HepG2 (cell line): ENCODE data around the gene MYO3B. TPM values are rescaled to one million over a fixed set of nuclear protein-coding genes. Genes with fewer than 3 reads are reported as not detected.
"Not testable (repeated sequence)": the region's sequence is repeated elsewhere in the genome, so short reads cannot be mapped to it uniquely, and the experiment has no call there.

ENCODE experiments used
- ATAC-seq: fragments of 200-7000 bp; cut with Tn5 transposase; 3 replicates; pipeline ENCODE4 v1.9.1; 2020; ENCODE audit warnings: mild to moderate bottlenecking, moderate library complexity
- BruUV-seq: library from RNA; stranded (reverse); fragments of 400-500 nt; replicated peaks from 2 replicates; lab custom pipeline; 2021; lab: Mats Ljungman, UMichigan
- CTCF ChIA-PET: fragments of 300-600 bp; formaldehyde crosslinking; extraction: SDS; loops from one replicate; lab custom pipeline; 2021; ENCODE audit warnings: low total read pairs, inconsistent platforms, low intra/inter-chr PET ratio; lab: Yijun Ruan, JAX
- POLR2A ChIA-PET: fragments of 350-600 bp; sonication (Branson Sonifier 250); formaldehyde crosslinking; loops from one replicate; lab custom pipeline; 2020; ENCODE audit warnings: antibody characterized with exemption, inconsistent platforms; lab: Yijun Ruan, JAX
- DNase-seq: peaks from one replicate; pipeline ENCODE4 v3.0.0-alpha.2; 2015; ENCODE audit warnings: low spot score
- FAIRE-seq: peaks from 3 replicates; lab custom pipeline; 2011; peaks lifted over from hg19 to GRCh38; lab: Jason Lieb, UNC
- H2AFZ ChIP-seq: one replicate; pipeline ENCODE4 v1.6.1; 2011; ENCODE audit warnings: low read length, inconsistent platforms
- H3K27ac ChIP-seq: fragments of 300-600 bp; 3 replicates; pipeline ENCODE4 v1.8.0; 2011; ENCODE audit warnings: mixed run types, mild to moderate bottlenecking, mixed read lengths, low read length, inconsistent platforms; ENCODE audit not compliant: insufficient read depth; ENCODE audit errors: extremely low read length
- H3K27me3 ChIP-seq, 2 experiments: fragments of 200-600 bp in 1 of 2; 2 replicates in 1 of 2; 3 replicates in 1 of 2; pipeline versions ENCODE4 v1.6.0 to v1.8.0; 2011; ENCODE audit warnings: low read length in 2 of 2, mild to moderate bottlenecking in 2 of 2, moderate library complexity in 2 of 2, inconsistent platforms in 1 of 2; ENCODE audit not compliant: insufficient read depth in 2 of 2, control insufficient read depth in 1 of 2
- H3K36me3 ChIP-seq, 2 experiments: fragments of 200-600 bp in 1 of 2; replicated peaks in 1 of 2; 2 replicates in 1 of 2; 3 replicates in 1 of 2; pipeline versions ENCODE4 v1.5.1 to v1.8.0; 2011; ENCODE audit warnings: low read length in 2 of 2, inconsistent platforms in 1 of 2; ENCODE audit not compliant: insufficient read depth in 2 of 2, control insufficient read depth in 1 of 2
- H3K4me1 ChIP-seq: 2 replicates; pipeline ENCODE4 v1.5.1; 2012; ENCODE audit warnings: low read length, inconsistent platforms; ENCODE audit not compliant: insufficient read depth
- H3K4me2 ChIP-seq: 2 replicates; pipeline ENCODE4 v1.6.0; 2011; ENCODE audit warnings: low read depth, low read length, inconsistent platforms
- H3K4me3 ChIP-seq, 3 experiments: fragments of 200-600 bp in 1 of 3; sonication (generic), shearing (Covaris generic) in 1 of 3; replicated peaks in 1 of 3; 2 replicates each; pipeline ENCODE4 v1.5.1; 2011 to 2016; ENCODE audit warnings: low read length in 3 of 3, inconsistent platforms in 2 of 3, low read depth in 2 of 3, mild to moderate bottlenecking in 2 of 3, control low read depth in 1 of 3, mixed read lengths in 1 of 3; ENCODE audit not compliant: insufficient read depth in 1 of 3
- H3K79me2 ChIP-seq: one replicate; pipeline ENCODE4 v1.6.1; 2011; ENCODE audit warnings: low read length, inconsistent platforms; ENCODE audit not compliant: insufficient read depth
- H3K9ac ChIP-seq: 2 replicates; pipeline ENCODE4 v1.6.0; 2011; ENCODE audit warnings: mild to moderate bottlenecking, low read depth, low read length, inconsistent platforms; ENCODE audit not compliant: insufficient read depth
- H3K9me3 ChIP-seq: 2 replicates; pipeline ENCODE4 v1.5.1; 2012; ENCODE audit warnings: mild to moderate bottlenecking, low read length
- H4K20me1 ChIP-seq: 2 replicates; pipeline ENCODE4 v1.6.0; 2011; ENCODE audit warnings: inconsistent platforms, mild to moderate bottlenecking, low read length, moderate library complexity; ENCODE audit not compliant: insufficient read depth
- ARID4A ChIP-seq: sonication (generic); formaldehyde crosslinking; IDR thresholded peaks from 2 replicates; pipeline ENCODE4 v1.5.0; 2020; ENCODE audit warnings: mild to moderate bottlenecking, missing genetic modification reagents, borderline replicate concordance
- DPF2 ChIP-seq: sonication (generic); formaldehyde crosslinking; IDR thresholded peaks from 2 replicates; pipeline ENCODE4 v1.4.0; 2020; ENCODE audit warnings: mild to moderate bottlenecking, low read depth, missing genetic modification reagents, borderline replicate concordance
- GFI1 ChIP-seq: sonication (generic); formaldehyde crosslinking; IDR thresholded peaks from 2 replicates; pipeline ENCODE4 v1.5.0; 2020; ENCODE audit warnings: missing genetic modification reagents, mild to moderate bottlenecking, borderline replicate concordance
- RFX5 ChIP-seq: IDR thresholded peaks from 2 replicates; pipeline ENCODE4 v1.6.1; 2011; ENCODE audit warnings: low read depth, low read length, improper control_type of control experiment
- SNAI1 ChIP-seq: sonication (generic); formaldehyde crosslinking; IDR thresholded peaks from 2 replicates; pipeline ENCODE4 v1.5.0; 2020; ENCODE audit warnings: mild to moderate bottlenecking, missing genetic modification reagents, borderline replicate concordance
- ZNF615 ChIP-seq: sonication (generic); formaldehyde crosslinking; IDR thresholded peaks from 2 replicates; pipeline ENCODE4 v1.5.0; 2020; ENCODE audit warnings: mild to moderate bottlenecking, missing genetic modification reagents, borderline replicate concordance
- ZNF703 ChIP-seq: sonication (generic); formaldehyde crosslinking; IDR thresholded peaks from 2 replicates; pipeline ENCODE4 v1.5.1; 2020; ENCODE audit warnings: missing genetic modification reagents, mild to moderate bottlenecking, moderate library complexity, borderline replicate concordance
- WGBS: methylation state at CpG from one replicate; pipeline ENCODE4 v1.1.6; 2017; ENCODE audit warnings: low lambda C conversion rate; 5-methylcytosine and 5-hydroxymethylcytosine counted together
- in situ Hi-C: cut with HindIII; loops from 2 replicates; pipeline ENCODE4 v1.10.0; 2017; ENCODE audit warnings: low pct_unique_long_range_greater_than_20kb; ENCODE audit not compliant: extremely low pct_ligation_motif_present
- intact Hi-C: fragments of 100-400 bp; cut with micrococcal nuclease; formaldehyde crosslinking; loops from one replicate; pipeline ENCODE4 v1.10.0; 2022; ENCODE audit not compliant: unreplicated experiment
- polyA plus RNA-seq, 8 experiments: library from polyadenylated mRNA; depleted of rRNA in 3 of 8; stranded (reverse) in 7 of 8; unstranded in 1 of 8; fragments of >200 nt; fragmentation: Illumina TruSeq in 4 of 8; extraction: Trizol in 4 of 8; gene quantifications; 2 replicates each; pipeline versions ENCODE4 v1.2.1 to v1.2.3, GENCODE V29; 2011 to 2016; ENCODE audit warnings: low read depth in 4 of 8, missing spikeins in 1 of 8, mixed read lengths in 1 of 8; ENCODE audit not compliant: insufficient read depth in 1 of 8
- total RNA-seq, 5 experiments: library from RNA; depleted of rRNA; stranded (reverse); fragments of >200 nt; fragmentation: Illumina TruSeq; extraction: Trizol; gene quantifications; 2 replicates each; pipeline ENCODE4 v1.2.3, GENCODE V29; 2016; ENCODE audit warnings: low read depth in 1 of 5

Gene MYO3B
- total and polyA plus RNA-seq, 2 of the 13 experiments (the other 11 are each of a cell fraction or from before 2014, with no cell fraction given) = 0.01 TPM; not detected in 1

DNA sequence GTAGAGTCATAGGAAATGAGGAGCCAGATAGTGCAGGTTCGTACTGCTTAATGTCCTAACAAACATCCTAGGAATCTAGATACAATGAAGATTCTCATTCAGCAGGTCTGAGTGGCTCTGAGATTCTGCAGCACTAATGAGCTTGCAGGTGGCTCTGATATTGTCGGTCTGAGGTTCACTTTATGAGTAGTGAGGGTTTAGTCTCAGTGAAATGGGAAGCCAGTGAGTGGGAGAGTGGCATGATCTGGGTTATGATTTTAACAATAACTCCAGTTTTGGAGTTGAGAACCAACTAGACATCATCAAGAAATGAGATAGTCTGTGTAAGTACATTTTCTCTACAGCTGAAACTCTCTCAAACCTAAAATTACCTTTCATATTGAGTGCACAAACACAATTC, 370.4 kb downstream of the MYO3B start (continued):
- TF ChIP-seq ARID4A (no peak), RFX5 (no peak), SNAI1 (CRISPR knock-in tag) (no peak), DPF2 (CRISPR knock-in tag) (no peak), ZNF615 (CRISPR knock-in tag) (no peak), GFI1 (CRISPR knock-in tag) (no peak)

DNA sequence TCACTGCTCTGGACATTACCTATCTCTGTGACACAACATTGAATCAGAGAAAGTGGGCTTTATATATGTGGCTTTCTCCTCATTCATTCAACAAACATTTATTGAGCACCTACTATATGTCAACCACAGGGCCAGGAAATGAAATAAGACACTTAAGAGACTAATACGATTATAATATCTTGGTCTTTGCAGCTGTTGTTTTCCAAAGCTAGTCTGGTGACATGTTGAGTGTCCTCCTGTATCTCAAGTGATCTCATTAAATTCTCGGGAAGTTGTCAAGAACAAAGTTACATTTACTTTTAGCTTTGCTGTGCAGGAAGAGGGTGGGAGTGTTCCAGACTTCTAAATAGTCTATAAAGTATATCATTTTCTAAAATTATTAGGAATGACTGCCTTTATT, 372.6 kb downstream of the MYO3B start:
- H4K20me1 ChIP-seq = no peaks in the 10 kb centered on the region
- H2AFZ ChIP-seq = no peak overlapping the region
- BruUV-seq = no TSS peak
- CTCF ChIA-PET = no interaction called here
- no peak overlapping the region for H3K4me2 ChIP-seq
- no peaks in the 10 kb centered on the region for H3K79me2 ChIP-seq
- no peaks in the 10 kb centered on the region for H3K36me3 ChIP-seq
- in situ Hi-C loops = no loop called here
- DNase-seq (no peak), FAIRE-seq (no peak)
- no peak overlapping the region for H3K9ac ChIP-seq
- no peak overlapping the region for H3K4me3 ChIP-seq
- peaks cover 15% of the 10 kb centered on the region; the same call in 1 of the 2 replicates for H3K9me3 ChIP-seq
- no peak for TF ChIP-seq ZNF703 (CRISPR knock-in tag)
- TF ChIP-seq, all 625 proteins: peak for 0
- 55% methylated on average over 2 of the region's 2 CpGs for WGBS
- ATAC-seq = no peak
- Histone ChIP-seq H3K27me3 (peaks cover 0 to 11% of the 10 kb centered on the region in 2 experiments; a peak in 2 of 5 replicates), H3K27ac (no peak overlapping the region), H3K4me1 (no peaks in the 10 kb centered on the region)
- intact Hi-C loops = no loop called here
- POLR2A ChIA-PET = no interaction called here

DNA sequence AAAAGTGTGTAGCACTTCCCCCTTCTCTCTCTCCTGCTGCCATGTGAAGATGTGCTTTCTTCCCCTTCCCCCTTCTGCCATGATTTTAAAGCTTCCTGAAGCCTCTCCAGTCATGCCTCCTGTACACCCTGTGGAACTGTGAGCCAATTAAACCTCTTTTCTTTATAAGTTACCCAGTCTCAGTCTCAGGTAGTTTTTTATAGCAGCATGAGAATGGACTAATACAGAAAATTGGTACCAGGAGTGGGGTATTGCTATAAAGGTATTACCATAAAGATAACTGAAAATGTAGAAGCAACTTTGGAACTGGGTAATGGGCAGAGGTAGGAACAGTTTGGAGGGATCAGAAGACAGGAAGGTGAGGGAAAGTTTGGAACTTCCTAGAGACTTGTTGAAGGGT, 374.0 kb downstream of the MYO3B start:
- H4K20me1 ChIP-seq, H3K9ac ChIP-seq, POLR2A ChIA-PET, H3K4me3 ChIP-seq, H3K36me3 ChIP-seq, DNase-seq, H3K27ac ChIP-seq, ATAC-seq, FAIRE-seq, intact Hi-C loops, BruUV-seq, H3K79me2 ChIP-seq, H2AFZ ChIP-seq, H3K4me2 ChIP-seq, CTCF ChIA-PET, in situ Hi-C loops, H3K4me1 ChIP-seq: not testable (repeated sequence)
- H3K9me3 ChIP-seq = peaks cover 15% of the 10 kb centered on the region; the same call in 1 of the 2 replicates
- peaks cover 0 to 11% of the 10 kb centered on the region in 2 experiments; a peak in 2 of 5 replicates for H3K27me3 ChIP-seq
